CD4-positive, alpha-beta T cell (primary cell): Measurements from ENCODE around the gene HABP2. TPM values are rescaled to one million over a fixed set of nuclear protein-coding genes. Genes with fewer than 3 reads are reported as not detected.

Source experiments
- ATAC-seq: fragments of 200-7000 bp; cut with Tn5 transposase; one replicate; pipeline ENCODE4 v1.10.0; 2022; ENCODE audit warnings: mild to moderate bottlenecking; ENCODE audit not compliant: poor library complexity
- CTCF ChIA-PET: fragments of 350-600 bp; sonication (Branson Sonifier 250); formaldehyde crosslinking; loops from one replicate; lab custom pipeline; 2021; ENCODE audit warnings: antibody characterized with exemption, inconsistent platforms; lab: Charles Lee
- POLR2A ChIA-PET: fragments of 350-600 bp; sonication (Branson Sonifier 250); formaldehyde crosslinking; loops from one replicate; lab custom pipeline; 2021; ENCODE audit warnings: antibody characterized with exemption, inconsistent platforms; lab: Charles Lee
- DNase-seq, 14 experiments: peaks; one replicate each; pipeline ENCODE4 v3.0.0-alpha.2; 2013 to 2020; ENCODE audit warnings: mixed read lengths in 2 of 14
- H3K27ac ChIP-seq, 2 donors: one replicate each; pipeline versions ENCODE4 v1.5.1 to v1.7.0; 2013; ENCODE audit warnings: low read length in 2 of 2, low read depth in 1 of 2, mild to moderate bottlenecking in 1 of 2
- H3K27me3 ChIP-seq, 2 experiments: 1 replicate in 1 of 2; 2 replicates in 1 of 2; pipeline versions ENCODE4 v1.6.1 to v1.7.0; 2013; ENCODE audit warnings: low read length in 2 of 2, control low read depth in 1 of 2, mild to moderate bottlenecking in 1 of 2, moderate library complexity in 1 of 2; ENCODE audit not compliant: insufficient read depth in 2 of 2, control insufficient read depth in 1 of 2
- H3K36me3 ChIP-seq: one replicate; pipeline ENCODE4 v1.6.1; 2013; ENCODE audit warnings: low read length, control low read depth; ENCODE audit not compliant: insufficient read depth
- H3K4me1 ChIP-seq: one replicate; pipeline ENCODE4 v1.6.1; 2013; ENCODE audit warnings: low read length, control low read depth; ENCODE audit not compliant: insufficient read depth
- H3K4me3 ChIP-seq: one replicate; pipeline ENCODE4 v1.5.1; 2013; ENCODE audit warnings: mild to moderate bottlenecking, low read length, moderate library complexity
- H3K9me3 ChIP-seq, 2 experiments: 1 replicate in 1 of 2; 2 replicates in 1 of 2; pipeline versions ENCODE4 v1.6.1 to v1.7.0; 2013; ENCODE audit warnings: low read length in 2 of 2, mild to moderate bottlenecking in 2 of 2, control low read depth in 1 of 2, moderate library complexity in 1 of 2; ENCODE audit not compliant: control insufficient read depth in 1 of 2, insufficient read depth in 1 of 2
- H3K27ac Mint-ChIP-seq: one replicate; pipeline ENCODE4 v1.8.0; 2020; ENCODE audit warnings: mixed read lengths
- H3K27me3 Mint-ChIP-seq: one replicate; pipeline ENCODE4 v1.8.0; 2021; ENCODE audit warnings: mixed read lengths
- H3K36me3 Mint-ChIP-seq: one replicate; pipeline ENCODE4 v1.8.0; 2021; ENCODE audit warnings: low read depth, mixed read lengths
- H3K4me1 Mint-ChIP-seq: one replicate; pipeline ENCODE4 v1.8.0; 2021; ENCODE audit warnings: low read depth, mixed read lengths
- H3K4me3 Mint-ChIP-seq: one replicate; pipeline ENCODE4 v1.8.0; 2020; ENCODE audit warnings: mild to moderate bottlenecking, mixed read lengths
- H3K9me3 Mint-ChIP-seq: one replicate; pipeline ENCODE4 v1.8.0; 2020; ENCODE audit warnings: mixed read lengths
- intact Hi-C, 2 experiments: fragments of 100-400 bp; cut with DNase I in 1 of 2; cut with micrococcal nuclease in 1 of 2; formaldehyde crosslinking; loops; one replicate each; pipeline versions ENCODE4 v1.15.1 to v1.9.0; 2023 to 2025; cut with DNase I, micrococcal nuclease
- total RNA-seq, 174 experiments: library from RNA in 2 of 174; stranded (reverse) in 2 of 174; gene quantifications; one replicate each; pipeline ENCODE4 v1.2.3 and lab custom pipeline; 2021 to 2026
- TF ChIP-seq, protein P1 (sequence below): fragments of 200-600 bp; IDR thresholded peaks from one replicate; pipeline ENCODE4 v1.8.0; 2022; ENCODE audit warnings: antibody characterized with exemption, mild to moderate bottlenecking

HABP2 gene
- total RNA-seq, 2 experiments from 2014 or later: not detected

- Mint-ChIP-seq H3K9me3 (no peaks in the 10 kb centered on the region), H3K4me3 (no peak overlapping the region), H3K4me1 (no peaks in the 10 kb centered on the region), H3K36me3 (no peaks in the 10 kb centered on the region), H3K27ac (no peak overlapping the region), H3K27me3 (peaks cover 13% of the 10 kb centered on the region)
- no peaks in the 10 kb centered on the region for H3K9me3 ChIP-seq
- no peak overlapping the region for H3K27ac ChIP-seq
- ATAC-seq: no peak
- ChIA-PET POLR2A (no interaction called here), CTCF (no interaction called here)
- no peak for DNase-seq
- no peak overlapping the region for H3K4me3 ChIP-seq
- H3K36me3 ChIP-seq: no peaks in the 10 kb centered on the region
- no peaks in the 10 kb centered on the region for H3K4me1 ChIP-seq
- TF ChIP-seq, protein P1, sequence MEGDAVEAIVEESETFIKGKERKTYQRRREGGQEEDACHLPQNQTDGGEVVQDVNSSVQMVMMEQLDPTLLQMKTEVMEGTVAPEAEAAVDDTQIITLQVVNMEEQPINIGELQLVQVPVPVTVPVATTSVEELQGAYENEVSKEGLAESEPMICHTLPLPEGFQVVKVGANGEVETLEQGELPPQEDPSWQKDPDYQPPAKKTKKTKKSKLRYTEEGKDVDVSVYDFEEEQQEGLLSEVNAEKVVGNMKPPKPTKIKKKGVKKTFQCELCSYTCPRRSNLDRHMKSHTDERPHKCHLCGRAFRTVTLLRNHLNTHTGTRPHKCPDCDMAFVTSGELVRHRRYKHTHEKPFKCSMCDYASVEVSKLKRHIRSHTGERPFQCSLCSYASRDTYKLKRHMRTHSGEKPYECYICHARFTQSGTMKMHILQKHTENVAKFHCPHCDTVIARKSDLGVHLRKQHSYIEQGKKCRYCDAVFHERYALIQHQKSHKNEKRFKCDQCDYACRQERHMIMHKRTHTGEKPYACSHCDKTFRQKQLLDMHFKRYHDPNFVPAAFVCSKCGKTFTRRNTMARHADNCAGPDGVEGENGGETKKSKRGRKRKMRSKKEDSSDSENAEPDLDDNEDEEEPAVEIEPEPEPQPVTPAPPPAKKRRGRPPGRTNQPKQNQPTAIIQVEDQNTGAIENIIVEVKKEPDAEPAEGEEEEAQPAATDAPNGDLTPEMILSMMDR: no peak
- intact Hi-C loops: no loop called here
- no peaks in the 10 kb centered on the region for H3K27me3 ChIP-seq
These were observed 31.4 kb upstream of the HABP2 start for GRCh38 chr10:113521475-113521795.

DNA sequence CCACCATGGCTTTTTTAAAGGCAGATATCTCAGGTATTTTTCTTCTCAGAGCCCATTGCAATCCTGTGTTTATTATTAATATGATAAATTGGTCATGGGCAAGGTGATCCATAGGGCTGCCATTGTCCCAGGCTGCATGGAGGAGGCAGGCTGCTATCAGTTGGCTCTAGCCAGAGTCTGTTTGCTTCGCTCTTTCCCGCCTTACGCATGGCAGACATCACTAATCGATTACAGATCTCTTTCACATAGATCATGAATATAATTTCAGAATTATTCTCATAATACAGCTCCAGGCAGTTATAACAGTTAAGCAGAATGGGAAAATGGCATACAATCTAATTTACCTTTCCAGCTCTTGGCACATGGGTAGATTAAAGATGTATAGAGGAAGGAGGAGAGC is 30.4 kb upstream of the HABP2 start:
- H3K9me3 Mint-ChIP-seq: no peaks in the 10 kb centered on the region
- ChIA-PET CTCF (no interaction called here), POLR2A (no interaction called here)
- H3K27me3 Mint-ChIP-seq: peaks cover 11% of the 10 kb centered on the region
- H3K36me3 ChIP-seq: no peaks in the 10 kb centered on the region
- H3K4me3 Mint-ChIP-seq: no peak overlapping the region
- intact Hi-C loops: no loop called here
- H3K9me3 ChIP-seq: no peaks in the 10 kb centered on the region
- DNase-seq (no peak), ATAC-seq (no peak)
- H3K27ac Mint-ChIP-seq: no peak overlapping the region
- H3K36me3 Mint-ChIP-seq: no peaks in the 10 kb centered on the region
- no peaks in the 10 kb centered on the region for H3K4me1 ChIP-seq
- no peak overlapping the region for H3K4me3 ChIP-seq
- H3K4me1 Mint-ChIP-seq: no peaks in the 10 kb centered on the region
- H3K27me3 ChIP-seq: no peaks in the 10 kb centered on the region
- TF ChIP-seq, protein P1: no peak
- no peak overlapping the region for H3K27ac ChIP-seq

GRCh38 chr10:113523071-113523470 is 29.8 kb upstream of the HABP2 start:
- no peak overlapping the region for H3K4me3 Mint-ChIP-seq
- Histone ChIP-seq H3K27me3 (no peaks in the 10 kb centered on the region), H3K36me3 (no peaks in the 10 kb centered on the region), H3K27ac (no peak overlapping the region), H3K9me3 (no peaks in the 10 kb centered on the region), H3K4me3 (no peak overlapping the region), H3K4me1 (no peaks in the 10 kb centered on the region)
- POLR2A ChIA-PET: no interaction called here
- H3K4me1 Mint-ChIP-seq: no peaks in the 10 kb centered on the region
- H3K36me3 Mint-ChIP-seq: no peaks in the 10 kb centered on the region
- ATAC-seq (no peak), DNase-seq (no peak)
- no peak overlapping the region for H3K27ac Mint-ChIP-seq
- peaks cover 9% of the 10 kb centered on the region for H3K27me3 Mint-ChIP-seq
- CTCF ChIA-PET: no interaction called here
- H3K9me3 Mint-ChIP-seq: no peaks in the 10 kb centered on the region
- intact Hi-C loops: no loop called here
- TF ChIP-seq, protein P1: no peak
